AG09309 (cell line): Measurements from ENCODE around the gene MYO1D.

Experiments used
- DNase-seq: peaks from one replicate; pipeline ENCODE4 v3.0.0-alpha.2; 2010; ENCODE audit warnings: low read depth
- H3K4me3 ChIP-seq: 2 replicates; pipeline ENCODE4 v1.5.1; 2011; ENCODE audit warnings: mild to moderate bottlenecking, low read depth, low read length, moderate library complexity; ENCODE audit not compliant: control insufficient read depth
- CTCF ChIP-seq: IDR thresholded peaks from 2 replicates; pipeline ENCODE4 v1.5.1; 2011; ENCODE audit warnings: mild to moderate bottlenecking, low read depth, low read length, inconsistent platforms; ENCODE audit not compliant: insufficient read depth, control insufficient read depth; ENCODE audit errors: missing control alignments

The MYO1D gene

GRCh38 chr17:32588135-32588534 lies 288.8 kb downstream of the MYO1D start:
- H3K4me3 ChIP-seq, result no peak overlapping the region
- no peak for TF ChIP-seq CTCF
- no peak for DNase-seq

- no peak for DNase-seq
- TF ChIP-seq CTCF, result no peak
- no peak overlapping the region for H3K4me3 ChIP-seq
These were observed 290.3 kb downstream of the MYO1D start for GRCh38 chr17:32586666-32587065.

GRCh38 chr17:32584792-32585191 lies 292.1 kb downstream of the MYO1D start:
- TF ChIP-seq CTCF, result no peak
- no peak for DNase-seq
- no peak overlapping the region for H3K4me3 ChIP-seq

GRCh38 chr17:32583053-32583452 lies 293.9 kb downstream of the MYO1D start:
- no peak overlapping the region for H3K4me3 ChIP-seq
- no peak for TF ChIP-seq CTCF
- no peak for DNase-seq

- DNase-seq, result no peak
- H3K4me3 ChIP-seq, result no peak overlapping the region
- no peak for TF ChIP-seq CTCF
These were observed 301.1 kb downstream of the MYO1D start for GRCh38 chr17:32575852-32576251.

GRCh38 chr17:32570081-32570396 lies 306.9 kb downstream of the MYO1D start:
- H3K4me3 ChIP-seq, result no peak overlapping the region
- TF ChIP-seq CTCF, result no peak
- no peak for DNase-seq
